ENCODE data around the gene UBE2QL1.

DNA sequence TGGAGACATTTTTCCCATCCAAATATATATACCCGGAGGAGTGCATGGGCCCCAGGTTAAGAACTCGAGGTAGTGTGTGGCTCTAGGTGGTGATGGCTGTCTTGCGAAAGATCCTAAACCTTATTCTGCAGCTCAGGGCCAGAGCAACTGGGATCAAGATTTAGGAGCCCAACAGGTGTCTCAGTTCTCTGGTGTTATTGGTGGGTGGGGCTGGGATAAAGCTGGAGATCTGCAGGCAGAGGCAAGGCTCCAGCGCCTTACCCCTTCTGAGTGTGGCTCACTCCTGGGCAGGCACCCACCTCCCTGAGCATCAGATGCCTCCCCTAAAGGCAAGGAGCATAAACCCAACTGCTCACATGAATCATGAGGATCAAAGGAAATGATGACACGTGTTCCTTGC is 11.2 kb downstream of the UBE2QL1 start:
- TF ChIP-seq, protein P1, sequence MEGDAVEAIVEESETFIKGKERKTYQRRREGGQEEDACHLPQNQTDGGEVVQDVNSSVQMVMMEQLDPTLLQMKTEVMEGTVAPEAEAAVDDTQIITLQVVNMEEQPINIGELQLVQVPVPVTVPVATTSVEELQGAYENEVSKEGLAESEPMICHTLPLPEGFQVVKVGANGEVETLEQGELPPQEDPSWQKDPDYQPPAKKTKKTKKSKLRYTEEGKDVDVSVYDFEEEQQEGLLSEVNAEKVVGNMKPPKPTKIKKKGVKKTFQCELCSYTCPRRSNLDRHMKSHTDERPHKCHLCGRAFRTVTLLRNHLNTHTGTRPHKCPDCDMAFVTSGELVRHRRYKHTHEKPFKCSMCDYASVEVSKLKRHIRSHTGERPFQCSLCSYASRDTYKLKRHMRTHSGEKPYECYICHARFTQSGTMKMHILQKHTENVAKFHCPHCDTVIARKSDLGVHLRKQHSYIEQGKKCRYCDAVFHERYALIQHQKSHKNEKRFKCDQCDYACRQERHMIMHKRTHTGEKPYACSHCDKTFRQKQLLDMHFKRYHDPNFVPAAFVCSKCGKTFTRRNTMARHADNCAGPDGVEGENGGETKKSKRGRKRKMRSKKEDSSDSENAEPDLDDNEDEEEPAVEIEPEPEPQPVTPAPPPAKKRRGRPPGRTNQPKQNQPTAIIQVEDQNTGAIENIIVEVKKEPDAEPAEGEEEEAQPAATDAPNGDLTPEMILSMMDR (IDR thresholded peaks at IDR 0.05; ENCODE audit: low read length) = no peak
- no peak for TF ChIP-seq EZH2 (IDR thresholded peaks at IDR 0.05; ENCODE audit: borderline replicate concordance, low read length)

Data from OCI-LY1 (cell line).